GM21381 (cell line): ENCODE measurements around the gene SMIM31.
A peak's percentile ranks its signal among the peaks of the same experiment; 100 is the strongest.

Source experiments
- ATAC-seq: cut with Tn5 transposase; IDR thresholded peaks from one replicate; pipeline ENCODE4 v1.9.1; 2021; ENCODE audit warnings: mild to moderate bottlenecking, moderate library complexity; ENCODE audit not compliant: unreplicated experiment

The SMIM31 gene

GRCh38 chr4:164753873-164754488 is at the start of gene SMIM31:
Gene SMIM31 (plus strand): TSS chr4:164754131. CDS start chr4:164770444, 16,313 bp downstream.
- ATAC-seq: no peak

- ATAC-seq: no peak
Measured at GRCh38 chr4:164706675-164707074, 47.3 kb upstream of the SMIM31 start.

GRCh38 chr4:164716901-164717300 is 37.0 kb upstream of the SMIM31 start:
- ATAC-seq: peak; percentile 59

- ATAC-seq: no peak
Measured at GRCh38 chr4:164718827-164719226, 35.1 kb upstream of the SMIM31 start.

- ATAC-seq: peak; percentile 69
Measured at GRCh38 chr4:164725066-164725465, 28.9 kb upstream of the SMIM31 start.

GRCh38 chr4:164730705-164731393 is 23.1 kb upstream of the SMIM31 start:
- no peak for ATAC-seq

GRCh38 chr4:164731827-164732474 is 22.0 kb upstream of the SMIM31 start:
- peak; percentile 62 for ATAC-seq

- no peak for ATAC-seq
Measured at GRCh38 chr4:164734484-164734883, 19.4 kb upstream of the SMIM31 start.

GRCh38 chr4:164748375-164748774 is 5.6 kb upstream of the SMIM31 start:
- no peak for ATAC-seq

GRCh38 chr4:164755432-164755831 is 1.5 kb downstream of the SMIM31 start:
- ATAC-seq: no peak

GRCh38 chr4:164756686-164757085 is 2.8 kb downstream of the SMIM31 start:
- no peak for ATAC-seq

- ATAC-seq: no peak
Measured at GRCh38 chr4:164761241-164761640, 7.3 kb downstream of the SMIM31 start.

- no peak for ATAC-seq
Measured at GRCh38 chr4:164761746-164762275, 7.9 kb downstream of the SMIM31 start.

- no peak for ATAC-seq
Measured at GRCh38 chr4:164765096-164765495, 11.2 kb downstream of the SMIM31 start.

- no peak for ATAC-seq
Measured at GRCh38 chr4:164765833-164766232, 11.9 kb downstream of the SMIM31 start.

GRCh38 chr4:164768516-164768915 is 14.6 kb downstream of the SMIM31 start:
- no peak for ATAC-seq

- no peak for ATAC-seq
Measured at GRCh38 chr4:164770010-164770724, 16.2 kb downstream of the SMIM31 start.

- no peak for ATAC-seq
Measured at GRCh38 chr4:164771088-164771487, 17.2 kb downstream of the SMIM31 start.

- ATAC-seq: no peak
Measured at GRCh38 chr4:164772076-164772475, 18.1 kb downstream of the SMIM31 start.

- no peak for ATAC-seq
Measured at GRCh38 chr4:164779080-164779479, 25.1 kb downstream of the SMIM31 start.

- peak; percentile 75 for ATAC-seq
Measured at GRCh38 chr4:164779811-164780216, 25.9 kb downstream of the SMIM31 start.
